ENCODE results near the gene KLHL18. TPM values are rescaled to one million over a fixed set of nuclear protein-coding genes. Genes with fewer than 3 reads are reported as not detected.

KLHL18 gene
- total RNA-seq, 2 experiments from 2014 or later: 13.1 to 28.6 TPM

GRCh38 chr3:47385796-47386195 is 103.1 kb downstream of the KLHL18 start:
- no peak overlapping the region for H3K4me3 ChIP-seq (ENCODE audit: low read depth, low read length, poor library complexity, severe bottlenecking)
- H3K4me2 ChIP-seq (ENCODE audit: low read length): no peak overlapping the region
- DNase-seq (ENCODE audit: low spot score): no peak
- H4K20me1 ChIP-seq (ENCODE audit: insufficient read depth, low read length): peaks cover 10% of the 10 kb centered on the region
- peaks cover 12% of the 10 kb centered on the region for H3K4me1 ChIP-seq (ENCODE audit: insufficient read depth, low read length, poor library complexity, severe bottlenecking)
- intact Hi-C loops (cut with micrococcal nuclease; ENCODE audit: unreplicated experiment): no loop called here
- no peak overlapping the region for H3K27ac ChIP-seq (ENCODE audit: low read depth, low read length, poor library complexity, severe bottlenecking)
- H3K36me3 ChIP-seq (ENCODE audit: insufficient read depth, low read length): peaks cover 46% of the 10 kb centered on the region
- H3K9me3 ChIP-seq (ENCODE audit: low read length): no peaks in the 10 kb centered on the region
- ChIA-PET POLR2A (no interaction called here), CTCF (ENCODE audit: unreplicated experiment) (no interaction called here)
- peaks cover 52% of the 10 kb centered on the region for H3K79me2 ChIP-seq (ENCODE audit: insufficient read depth, low read depth, low read length)
- H2AFZ ChIP-seq (ENCODE audit: low read length): no peak overlapping the region
- no peaks in the 10 kb centered on the region for H3K9me2 ChIP-seq (ENCODE audit: insufficient read depth, low read length)
- TF ChIP-seq EZH2phosphoT487 (IDR thresholded peaks at IDR 0.05; ENCODE audit: borderline replicate concordance, low read depth, low read length) (no peak), CTCF (conservative IDR thresholded peaks at IDR 0.05; ENCODE audit: low read length) (no peak)
- BruUV-seq (replicated peaks): no TSS peak

- DNase-seq (ENCODE audit: low spot score): no peak
- H2AFZ ChIP-seq (ENCODE audit: low read length): no peak overlapping the region
- H3K9me2 ChIP-seq (ENCODE audit: insufficient read depth, low read length): no peaks in the 10 kb centered on the region
- no peak overlapping the region for H3K27ac ChIP-seq (ENCODE audit: low read depth, low read length, poor library complexity, severe bottlenecking)
- CTCF ChIA-PET (ENCODE audit: unreplicated experiment): no interaction called here
- intact Hi-C loops (cut with micrococcal nuclease; ENCODE audit: unreplicated experiment): no loop called here
- TF ChIP-seq CTCF (conservative IDR thresholded peaks at IDR 0.05; ENCODE audit: low read length) (no peak), EZH2phosphoT487 (IDR thresholded peaks at IDR 0.05; ENCODE audit: borderline replicate concordance, low read depth, low read length) (no peak)
- H3K4me3 ChIP-seq (ENCODE audit: low read depth, low read length, poor library complexity, severe bottlenecking): no peak overlapping the region
- H3K4me2 ChIP-seq (ENCODE audit: low read length): no peak overlapping the region
- H3K9me3 ChIP-seq (ENCODE audit: low read length): no peaks in the 10 kb centered on the region
- peaks cover 37% of the 10 kb centered on the region for H3K36me3 ChIP-seq (ENCODE audit: insufficient read depth, low read length)
- no TSS peak for BruUV-seq (replicated peaks)
- peaks cover 36% of the 10 kb centered on the region; the same call in 1 of the 2 replicates for H3K79me2 ChIP-seq (ENCODE audit: insufficient read depth, low read depth, low read length)
- H3K4me1 ChIP-seq (ENCODE audit: insufficient read depth, low read length, poor library complexity, severe bottlenecking): no peaks in the 10 kb centered on the region
- H4K20me1 ChIP-seq (ENCODE audit: insufficient read depth, low read length): no peaks in the 10 kb centered on the region; the same call in 1 of the 2 replicates
- POLR2A ChIA-PET: no interaction called here
These were observed 110.2 kb downstream of the KLHL18 start for GRCh38 chr3:47392933-47393332.

- no peak for DNase-seq (ENCODE audit: low spot score)
- Histone ChIP-seq H3K79me2 (ENCODE audit: insufficient read depth, low read depth, low read length) (peaks cover 29% of the 10 kb centered on the region; the same call in 1 of the 2 replicates), H3K36me3 (ENCODE audit: insufficient read depth, low read length) (peaks cover 28% of the 10 kb centered on the region; the same call in 1 of the 2 replicates), H3K4me3 (ENCODE audit: low read depth, low read length, poor library complexity, severe bottlenecking) (no peak overlapping the region), H3K27ac (ENCODE audit: low read depth, low read length, poor library complexity, severe bottlenecking) (no peak overlapping the region), H4K20me1 (ENCODE audit: insufficient read depth, low read length) (no peaks in the 10 kb centered on the region; the same call in 1 of the 2 replicates), H3K4me2 (ENCODE audit: low read length) (no peak overlapping the region), H3K9me3 (ENCODE audit: low read length) (no peaks in the 10 kb centered on the region), H2AFZ (ENCODE audit: low read length) (no peak overlapping the region), H3K9me2 (ENCODE audit: insufficient read depth, low read length) (no peaks in the 10 kb centered on the region), H3K4me1 (ENCODE audit: insufficient read depth, low read length, poor library complexity, severe bottlenecking) (no peaks in the 10 kb centered on the region)
- TF ChIP-seq CTCF (conservative IDR thresholded peaks at IDR 0.05; ENCODE audit: low read length) (no peak), EZH2phosphoT487 (IDR thresholded peaks at IDR 0.05; ENCODE audit: borderline replicate concordance, low read depth, low read length) (no peak)
- no TSS peak for BruUV-seq (replicated peaks)
- ChIA-PET CTCF (ENCODE audit: unreplicated experiment) (no interaction called here), POLR2A (interaction anchor here (0.7 kb wide), 1 partner anchor 332 kb away, joined by 3 read pairs; no protein-coding TSS in a partner anchor)
- intact Hi-C loops (cut with micrococcal nuclease; ENCODE audit: unreplicated experiment): no loop called here
These were observed 111.6 kb downstream of the KLHL18 start for GRCh38 chr3:47394140-47394870.

Data from OCI-LY7 (cell line).